A549 (cell line): ENCODE results near the gene TFPI2. TPM values are rescaled to one million over a fixed set of nuclear protein-coding genes. Genes with fewer than 3 reads are reported as not detected.
A peak's percentile ranks its signal among the peaks of the same experiment; 100 is the strongest.

ENCODE experiments used
- ATAC-seq, 2 experiments: fragments of 200-7000 bp in 1 of 2; fragments of >200 bp in 1 of 2; cut with Nextera tagmentation in 1 of 2; cut with Tn5 transposase in 1 of 2; 3 replicates each; pipeline versions ENCODE4 v1.8.0 to v1.9.1; 2018 to 2020; ENCODE audit warnings: mild to moderate bottlenecking in 1 of 2, moderate library complexity in 1 of 2
- CTCF ChIA-PET: fragments of 300-600 bp; sonication (Branson Sonifier 250); formaldehyde crosslinking; extraction: SDS; loops from one replicate; lab custom pipeline; 2021; ENCODE audit warnings: antibody characterized with exemption, inconsistent platforms; lab: Yijun Ruan, JAX
- POLR2A ChIA-PET: fragments of 350-600 bp; formaldehyde crosslinking; extraction: SDS; loops from one replicate; lab custom pipeline; 2021; ENCODE audit warnings: antibody characterized with exemption, inconsistent platforms; lab: Yijun Ruan, JAX
- DNase-seq, 2 experiments: peaks; one replicate each; pipeline versions ENCODE4 v3.0.0 to v3.0.0-alpha.2; 2011 to 2016; ENCODE audit warnings: low read depth in 1 of 2, low spot score in 1 of 2
- FAIRE-seq: peaks from 2 replicates; lab custom pipeline; 2011; peaks lifted over from hg19 to GRCh38; lab: Jason Lieb, UNC
- H3K27ac ChIP-seq, 2 experiments: fragments of >200 bp; sonication (Bioruptor Twin); formaldehyde crosslinking; 3 replicates each; pipeline ENCODE4 v1.5.1; 2016 to 2017
- H3K4me1 ChIP-seq: fragments of >200 bp; sonication (Bioruptor Twin); formaldehyde crosslinking; 3 replicates; pipeline ENCODE4 v1.6.1; 2016
- H3K4me2 ChIP-seq: fragments of >200 bp; sonication (Bioruptor Twin); formaldehyde crosslinking; 3 replicates; pipeline ENCODE4 v1.6.1; 2016
- H3K4me3 ChIP-seq: fragments of >200 bp; sonication (Bioruptor Twin); formaldehyde crosslinking; 3 replicates; pipeline ENCODE4 v1.5.1; 2016
- H3K9me3 ChIP-seq: fragments of >200 bp; sonication (Bioruptor Twin); formaldehyde crosslinking; 3 replicates; pipeline ENCODE4 v1.6.1; 2016
- BHLHE40 ChIP-seq: IDR thresholded peaks from 2 replicates; pipeline ENCODE4 v1.6.1; 2012; ENCODE audit warnings: low read depth, low read length, inconsistent platforms
- CEBPB ChIP-seq, 2 experiments: fragments of >200 bp in 1 of 2; sonication (Bioruptor Twin) in 1 of 2; formaldehyde crosslinking in 1 of 2; IDR thresholded peaks; 2 replicates each; pipeline ENCODE4 v1.6.1; 2012 to 2016
- CTCF ChIP-seq: fragments of >200 bp; sonication (Bioruptor Twin); formaldehyde crosslinking; IDR thresholded peaks from 3 replicates; pipeline ENCODE4 v1.5.1; 2016
- FOSL2 ChIP-seq, 2 experiments: fragments of 450-650 bp in 1 of 2; fragments of >200 bp in 1 of 2; sonication (Bioruptor Twin) in 1 of 2; formaldehyde crosslinking; IDR thresholded peaks; 2 replicates each; pipeline versions ENCODE4 v1.5.0 to v1.6.1; 2016 to 2020; ENCODE audit warnings: mild to moderate bottlenecking in 1 of 2, moderate library complexity in 1 of 2
- HDAC2 ChIP-seq: fragments of 200-600 bp; sonication (generic); IDR thresholded peaks from 2 replicates; pipeline ENCODE4 v1.6.1; 2016
- HEYL ChIP-seq: fragments of 250-450 bp; sonication (Bioruptor Pico); IDR thresholded peaks from 2 replicates; pipeline ENCODE4 v1.8.0; 2021; ENCODE audit warnings: mild to moderate bottlenecking, moderate library complexity
- JUN ChIP-seq, 2 experiments: fragments of >200 bp; sonication (Bioruptor Twin); formaldehyde crosslinking; IDR thresholded peaks; 2 replicates in 1 of 2; 3 replicates in 1 of 2; pipeline ENCODE4 v1.6.1; 2016 to 2017
- KDM5A ChIP-seq: fragments of 200-600 bp; sonication (generic); IDR thresholded peaks from 2 replicates; pipeline ENCODE4 v1.6.1; 2016; ENCODE audit warnings: antibody characterized with exemption, mild to moderate bottlenecking
- MAFK ChIP-seq: fragments of 450-650 bp; IDR thresholded peaks from 2 replicates; pipeline ENCODE4 v1.6.1; 2014; ENCODE audit not compliant: partially characterized antibody
- MAX ChIP-seq: IDR thresholded peaks from 2 replicates; pipeline ENCODE4 v1.6.1; 2012
- MYC ChIP-seq: IDR thresholded peaks from 2 replicates; pipeline ENCODE4 v1.6.1; 2012; ENCODE audit warnings: mild to moderate bottlenecking, inconsistent platforms, low read length, improper control_type of control experiment, borderline replicate concordance
- NFE2L2 ChIP-seq: fragments of 150-350 bp; conservative IDR thresholded peaks from 2 replicates; pipeline ENCODE4 v1.6.1; 2014; ENCODE audit warnings: low read length
- PBX3 ChIP-seq: IDR thresholded peaks from 2 replicates; pipeline ENCODE4 v1.6.1; 2012
- RCOR1 ChIP-seq: fragments of 150-350 bp; IDR thresholded peaks from 2 replicates; pipeline ENCODE4 v1.6.1; 2014; ENCODE audit warnings: antibody characterized with exemption, low read length, low read depth
- RNF2 ChIP-seq: fragments of 200-600 bp; sonication (generic); IDR thresholded peaks from 2 replicates; pipeline ENCODE4 v1.6.1; 2016; ENCODE audit warnings: low read depth, mild to moderate bottlenecking, antibody characterized with exemption, moderate library complexity, borderline replicate concordance
- SMC3 ChIP-seq: fragments of >200 bp; sonication (Bioruptor Twin); formaldehyde crosslinking; IDR thresholded peaks from 3 replicates; pipeline ENCODE4 v1.6.1; 2018; ENCODE audit warnings: inconsistent platforms
- ZFP36 ChIP-seq: fragments of 450-650 bp; IDR thresholded peaks from 2 replicates; pipeline ENCODE4 v1.6.1; 2014; ENCODE audit warnings: borderline replicate concordance; ENCODE audit not compliant: partially characterized antibody
- ZNF302 ChIP-seq: fragments of 250-450 bp; sonication (Bioruptor Pico); IDR thresholded peaks from 2 replicates; pipeline ENCODE4 v1.9.0; 2021; ENCODE audit warnings: inconsistent platforms, mild to moderate bottlenecking, moderate library complexity
- ZSCAN20 ChIP-seq: fragments of 250-450 bp; sonication (Bioruptor Pico); IDR thresholded peaks from 2 replicates; pipeline ENCODE4 v1.8.0; 2022; ENCODE audit warnings: mild to moderate bottlenecking, moderate library complexity
- WGBS: methylation state at CpG from one replicate; pipeline ENCODE4 v1.1.6; 2017; ENCODE audit errors: missing lambda C conversion rate; 5-methylcytosine and 5-hydroxymethylcytosine counted together
- polyA plus RNA-seq, 4 experiments: library from polyadenylated mRNA; depleted of rRNA in 3 of 4; stranded (reverse); fragments of >200 nt; fragmentation: RNase III in 1 of 4; extraction: RNeasy Plus Mini Kit Qiagen cat#74134 plus additional on column Dnase treatment in 1 of 4; gene quantifications; 2 replicates in 3 of 4; 3 replicates in 1 of 4; pipeline ENCODE4 v1.2.3, GENCODE V29; 2011 to 2017

Gene TFPI2
- polyA plus RNA-seq, 2 of the 4 experiments (the other 2 are of a cell fraction): 156 to 172 TPM

- Histone ChIP-seq H3K4me3 (no peak overlapping the region), H3K27ac (no peak overlapping the region), H3K9me3 (no peaks in the 10 kb centered on the region), H3K4me1 (no peaks in the 10 kb centered on the region), H3K4me2 (no peak overlapping the region)
- ChIA-PET CTCF (no interaction called here), POLR2A (no interaction called here)
- 78% methylated on average over 2 of the region's 2 CpGs for WGBS
- FAIRE-seq (no peak), ATAC-seq (no peak), DNase-seq (no peak)
- no peak for TF ChIP-seq SMC3
- peak; percentile 33 to 38; a peak in 2 of 4 replicates for TF ChIP-seq CEBPB (IDR thresholded peaks at IDR 0.05)
Measured at GRCh38 chr7:93862651-93863050, 27.9 kb downstream of the TFPI2 start.

GRCh38 chr7:93861325-93861949, 29.1 kb downstream of the TFPI2 start:
- no peak for DNase-seq
- ChIA-PET POLR2A (no interaction called here), CTCF (no interaction called here)
- no peak for ATAC-seq
- Histone ChIP-seq H3K4me1 (no peaks in the 10 kb centered on the region), H3K4me3 (no peak overlapping the region), H3K4me2 (no peak overlapping the region), H3K9me3 (no peaks in the 10 kb centered on the region), H3K27ac (no peak overlapping the region)
- FAIRE-seq: peak; percentile 13
- TF ChIP-seq KDM5A: no peak
- 0 out of 3 replicates have a peak, but pooled peaks have one; percentile 4 for TF ChIP-seq CTCF
- 59% methylated on average over 4 of the region's 4 CpGs for WGBS

- Histone ChIP-seq H3K4me1 (no peaks in the 10 kb centered on the region), H3K9me3 (no peaks in the 10 kb centered on the region), H3K4me3 (no peak overlapping the region), H3K27ac (no peak overlapping the region), H3K4me2 (no peak overlapping the region)
- FAIRE-seq (no peak), ATAC-seq (no peak), DNase-seq (no peak)
- TF ChIP-seq HEYL (no peak), RCOR1 (no peak), FOSL2 (IDR thresholded peaks at IDR 0.05) (no peak), FOSL2 (CRISPR knock-in tag; IDR thresholded peaks at IDR 0.05) (no peak), NFE2L2 (no peak), PBX3 (no peak)
- ChIA-PET CTCF (no interaction called here), POLR2A (no interaction called here)
- 88% methylated on average over 1 of the region's 1 CpG for WGBS
Measured at GRCh38 chr7:93860261-93860660, 30.3 kb downstream of the TFPI2 start.

GRCh38 chr7:93858857-93859256, 31.7 kb downstream of the TFPI2 start:
- H3K4me2 ChIP-seq: no peak overlapping the region
- DNase-seq (no peak), FAIRE-seq (no peak)
- no peak for TF ChIP-seq ZNF302 (CRISPR knock-in tag)
- TF ChIP-seq BHLHE40: no peak
- TF ChIP-seq MAFK: peak; percentile 59
- TF ChIP-seq RNF2: no peak
- TF ChIP-seq, all 56 proteins: peak for 1
- ATAC-seq: no peak
- ChIA-PET POLR2A (no interaction called here), CTCF (no interaction called here)
- H3K4me3 ChIP-seq: no peak overlapping the region
- WGBS: 91% methylated on average over 2 of the region's 2 CpGs
- H3K9me3 ChIP-seq: no peaks in the 10 kb centered on the region
- H3K4me1 ChIP-seq: no peaks in the 10 kb centered on the region
- H3K27ac ChIP-seq: no peak overlapping the region

GRCh38 chr7:93856323-93856722, 34.2 kb downstream of the TFPI2 start:
- H3K4me2 ChIP-seq: no peak overlapping the region
- ChIA-PET POLR2A (no interaction called here), CTCF (interaction anchor here (0.8 kb wide), 1 partner anchor 13 kb away, joined by 3 read pairs; no protein-coding TSS in a partner anchor)
- no peak for ATAC-seq
- no peak for FAIRE-seq
- TF ChIP-seq ZSCAN20 (no peak), HDAC2 (no peak), ZFP36 (no peak), JUN (IDR thresholded peaks at IDR 0.05) (no peak), MAX (no peak), MYC (no peak)
- no peaks in the 10 kb centered on the region for H3K9me3 ChIP-seq
- no peak overlapping the region for H3K27ac ChIP-seq
- no peak overlapping the region for H3K4me3 ChIP-seq
- no peaks in the 10 kb centered on the region for H3K4me1 ChIP-seq
- no peak for DNase-seq
